Stomach smooth muscle (tissue), 2 donors: Measurements from ENCODE around the gene SIGLEC6.
"Not testable (repeated sequence)": the region's sequence is repeated elsewhere in the genome, so short reads cannot be mapped to it uniquely, and the experiment has no call there.

ENCODE experiments used
- H3K27ac ChIP-seq: one replicate; pipeline ENCODE4 v1.7.0; 2013; ENCODE audit warnings: mild to moderate bottlenecking, low read length, inconsistent platforms
- H3K27me3 ChIP-seq, 2 donors: one replicate each; pipeline ENCODE4 v1.7.0; 2013; ENCODE audit warnings: low read length in 2 of 2; ENCODE audit not compliant: insufficient read depth in 2 of 2, control insufficient read depth in 1 of 2
- H3K36me3 ChIP-seq, 2 donors: one replicate each; pipeline ENCODE4 v1.7.0; 2013; ENCODE audit warnings: low read length in 2 of 2; ENCODE audit not compliant: control insufficient read depth in 2 of 2, insufficient read depth in 2 of 2
- H3K4me1 ChIP-seq: one replicate; pipeline ENCODE4 v1.7.0; 2013; ENCODE audit warnings: low read length; ENCODE audit not compliant: control insufficient read depth, insufficient read depth
- H3K4me3 ChIP-seq, 2 donors: one replicate each; pipeline ENCODE4 v1.7.0; 2013; ENCODE audit warnings: low read length in 2 of 2
- H3K9ac ChIP-seq, 2 donors: one replicate each; pipeline ENCODE4 v1.7.0; 2013; ENCODE audit warnings: low read length in 2 of 2, mild to moderate bottlenecking in 1 of 2
- H3K9me3 ChIP-seq, 2 donors: one replicate each; pipeline ENCODE4 v1.7.0; 2013; ENCODE audit warnings: low read length in 2 of 2; ENCODE audit not compliant: control insufficient read depth in 2 of 2
- donor health status: healthy.
- donor health status: Pancreatic carcinoma.

SIGLEC6 gene

GRCh38 chr19:51508059-51508733, 23.3 kb downstream of the SIGLEC6 start:
- no peak overlapping the region for H3K9ac ChIP-seq
- H3K27ac ChIP-seq = no peak overlapping the region
- no peaks in the 10 kb centered on the region for H3K4me1 ChIP-seq
- no peak overlapping the region for H3K4me3 ChIP-seq
- no peaks in the 10 kb centered on the region for H3K36me3 ChIP-seq
- H3K9me3 ChIP-seq = peaks cover 0 to 2% of the 10 kb centered on the region in 2 donors
- H3K27me3 ChIP-seq = peaks cover 6 to 9% of the 10 kb centered on the region in 2 donors

- Histone ChIP-seq H3K36me3 (no peaks in the 10 kb centered on the region), H3K4me3 (no peak overlapping the region), H3K9me3 (peaks cover 0 to 2% of the 10 kb centered on the region in 2 donors), H3K4me1 (no peaks in the 10 kb centered on the region), H3K27me3 (peaks cover 6 to 9% of the 10 kb centered on the region in 2 donors), H3K9ac (no peak overlapping the region), H3K27ac (no peak overlapping the region)
These were observed 23.8 kb downstream of the SIGLEC6 start for GRCh38 chr19:51507640-51508058.

DNA sequence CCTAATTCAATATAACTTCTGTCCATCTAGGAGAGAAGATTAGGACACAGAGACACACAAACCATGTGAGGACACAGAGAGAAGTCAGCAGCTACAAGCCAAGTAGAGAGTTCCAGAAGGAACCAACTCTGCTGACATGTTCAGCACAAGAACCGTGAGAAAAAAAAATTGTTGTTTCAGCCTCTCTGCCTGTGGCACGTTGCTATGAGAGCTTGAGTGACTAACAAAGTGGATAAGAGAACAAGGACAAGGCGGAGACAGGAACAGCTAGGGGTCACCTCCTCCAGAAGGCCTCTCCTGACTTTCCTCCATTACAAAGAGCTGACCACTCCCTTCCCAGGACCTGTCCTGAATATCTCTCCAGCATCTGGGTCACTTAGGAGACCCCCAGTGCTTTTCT, 24.3 kb downstream of the SIGLEC6 start:
- Histone ChIP-seq H3K9me3 (peaks cover 0 to 2% of the 10 kb centered on the region in 2 donors), H3K27me3 (peaks cover 6 to 9% of the 10 kb centered on the region in 2 donors), H3K27ac (no peak overlapping the region), H3K4me1 (no peaks in the 10 kb centered on the region), H3K9ac (no peak overlapping the region), H3K36me3 (no peaks in the 10 kb centered on the region), H3K4me3 (no peak overlapping the region)

- H3K4me3 ChIP-seq = no peak overlapping the region
- no peaks in the 10 kb centered on the region for H3K4me1 ChIP-seq
- no peak overlapping the region for H3K9ac ChIP-seq
- H3K9me3 ChIP-seq = peaks cover 0 to 2% of the 10 kb centered on the region in 2 donors
- H3K36me3 ChIP-seq = no peaks in the 10 kb centered on the region
- H3K27ac ChIP-seq = no peak overlapping the region
- peaks cover 6 to 9% of the 10 kb centered on the region in 2 donors for H3K27me3 ChIP-seq
These were observed 25.6 kb downstream of the SIGLEC6 start for GRCh38 chr19:51505904-51506303.

DNA sequence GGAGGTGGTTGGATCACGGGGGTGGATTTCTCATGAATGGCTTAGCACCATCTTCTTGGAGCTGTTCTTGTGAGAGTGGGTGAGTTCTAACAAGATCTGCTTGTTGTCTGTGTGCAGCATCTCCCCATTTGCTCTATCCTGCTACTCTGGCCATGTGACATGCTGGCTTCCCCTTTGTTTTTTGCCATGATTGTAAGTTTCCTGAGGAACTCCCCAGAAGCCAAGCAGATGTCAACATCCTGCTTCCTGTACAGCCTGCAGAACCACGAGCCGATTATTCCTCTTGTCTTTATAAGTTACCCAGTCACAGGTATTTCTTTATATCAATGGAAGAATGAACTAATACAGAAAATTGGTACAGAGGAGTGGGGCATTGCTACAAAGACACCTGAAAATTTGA, 27.6 kb downstream of the SIGLEC6 start:
- Histone ChIP-seq H3K9ac (no peak overlapping the region), H3K4me1 (no peaks in the 10 kb centered on the region), H3K4me3 (no peak overlapping the region), H3K27ac (no peak overlapping the region), H3K27me3 (peaks cover 0 to 3% of the 10 kb centered on the region in 2 donors), H3K9me3 (peaks cover 0 to 2% of the 10 kb centered on the region in 2 donors), H3K36me3 (no peaks in the 10 kb centered on the region)

GRCh38 chr19:51503286-51503817, 28.1 kb downstream of the SIGLEC6 start:
- Histone ChIP-seq H3K36me3 (no peaks in the 10 kb centered on the region), H3K9ac (no peak overlapping the region), H3K4me3 (no peak overlapping the region), H3K27me3 (peaks cover 0 to 5% of the 10 kb centered on the region in 2 donors), H3K4me1 (no peaks in the 10 kb centered on the region), H3K9me3 (peaks cover 0 to 2% of the 10 kb centered on the region in 2 donors), H3K27ac (no peak overlapping the region)

DNA sequence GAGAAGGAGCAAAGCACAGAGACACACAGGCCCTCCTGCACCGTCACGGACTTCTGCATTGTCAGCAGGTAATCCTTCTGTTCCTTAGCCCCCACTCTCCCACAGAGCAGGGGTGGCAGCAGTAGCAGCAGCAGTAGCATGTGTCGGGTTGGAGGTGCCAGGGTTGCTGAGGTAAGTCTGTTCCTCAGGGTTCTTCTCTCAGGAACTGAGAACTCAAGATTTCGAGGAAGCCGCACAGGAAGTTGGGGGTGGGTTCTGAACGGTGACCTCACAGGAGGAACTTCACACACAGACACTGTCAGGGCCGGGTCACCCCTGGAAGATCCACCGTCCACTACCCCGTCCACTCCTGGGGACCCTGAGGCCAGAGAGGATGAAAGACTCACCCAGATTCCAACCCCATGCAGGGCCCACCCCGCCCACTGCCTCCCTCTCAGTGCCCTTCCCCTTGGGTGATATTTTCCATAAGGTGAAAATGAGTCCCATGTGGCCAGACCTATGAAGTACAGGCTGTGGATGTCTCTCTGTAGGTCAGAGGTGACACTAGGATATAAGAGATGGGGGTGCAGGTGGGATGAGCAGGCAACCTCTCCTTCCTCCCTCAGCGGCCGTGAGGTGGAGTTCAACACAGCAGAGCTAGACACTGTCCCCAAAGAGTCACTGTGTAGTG, 29.7 kb downstream of the SIGLEC6 start, which contains the start of gene SIGLEC12:
TSS of gene SIGLEC12 (minus strand) at position 207 of the 670 bp plus-strand sequence. CDS start at position 140, 67 bp downstream.
- H3K9ac ChIP-seq = no peak within 1 kb of the TSS
- no peaks in the 10 kb centered on the region for H3K36me3 ChIP-seq
- H3K4me1 ChIP-seq = no peaks in the 10 kb centered on the region
- no peak within 1 kb of the TSS for H3K4me3 ChIP-seq
- peaks cover 0 to 5% of the 10 kb centered on the region in 2 donors for H3K27me3 ChIP-seq
- peaks cover 0 to 2% of the 10 kb centered on the region in 2 donors for H3K9me3 ChIP-seq
- H3K27ac ChIP-seq = no peak within 1 kb of the TSS

GRCh38 chr19:51500931-51501330, 30.5 kb downstream of the SIGLEC6 start:
- H3K27me3 ChIP-seq, H3K27ac ChIP-seq, H3K4me3 ChIP-seq, H3K36me3 ChIP-seq, H3K9me3 ChIP-seq, H3K4me1 ChIP-seq, H3K9ac ChIP-seq: not testable (repeated sequence)

GRCh38 chr19:51497666-51498065, 33.8 kb downstream of the SIGLEC6 start:
- no peak overlapping the region for H3K4me3 ChIP-seq
- H3K27ac ChIP-seq = no peak overlapping the region
- no peak overlapping the region for H3K9ac ChIP-seq
- H3K27me3 ChIP-seq = peaks cover 0 to 7% of the 10 kb centered on the region in 2 donors
- H3K4me1 ChIP-seq = no peaks in the 10 kb centered on the region
- H3K9me3 ChIP-seq = no peaks in the 10 kb centered on the region
- H3K36me3 ChIP-seq = no peaks in the 10 kb centered on the region

DNA sequence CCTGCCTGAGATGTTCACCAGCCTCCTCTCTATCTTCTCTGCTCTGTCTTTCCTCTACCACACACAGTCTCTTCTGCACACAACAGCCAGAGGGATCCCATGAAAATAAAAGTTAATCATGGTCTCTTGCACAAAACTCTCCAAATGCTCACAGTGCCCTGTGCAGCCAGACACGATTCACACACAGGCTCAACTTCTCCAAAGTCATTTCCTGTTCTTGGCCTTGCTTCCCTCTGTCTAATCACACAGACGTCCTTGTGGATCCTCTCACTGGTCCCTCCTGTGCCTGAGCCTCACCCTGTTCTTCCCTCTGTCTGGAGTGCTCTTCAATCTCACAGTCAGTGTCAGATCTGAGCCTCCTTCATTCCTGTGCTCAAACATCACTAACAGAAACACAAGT, 37.7 kb downstream of the SIGLEC6 start:
- Histone ChIP-seq H3K4me3 (no peak overlapping the region), H3K36me3 (no peaks in the 10 kb centered on the region), H3K27ac (no peak overlapping the region), H3K27me3 (peaks cover 0 to 6% of the 10 kb centered on the region in 2 donors), H3K9ac (no peak overlapping the region), H3K9me3 (no peaks in the 10 kb centered on the region), H3K4me1 (no peaks in the 10 kb centered on the region)

DNA sequence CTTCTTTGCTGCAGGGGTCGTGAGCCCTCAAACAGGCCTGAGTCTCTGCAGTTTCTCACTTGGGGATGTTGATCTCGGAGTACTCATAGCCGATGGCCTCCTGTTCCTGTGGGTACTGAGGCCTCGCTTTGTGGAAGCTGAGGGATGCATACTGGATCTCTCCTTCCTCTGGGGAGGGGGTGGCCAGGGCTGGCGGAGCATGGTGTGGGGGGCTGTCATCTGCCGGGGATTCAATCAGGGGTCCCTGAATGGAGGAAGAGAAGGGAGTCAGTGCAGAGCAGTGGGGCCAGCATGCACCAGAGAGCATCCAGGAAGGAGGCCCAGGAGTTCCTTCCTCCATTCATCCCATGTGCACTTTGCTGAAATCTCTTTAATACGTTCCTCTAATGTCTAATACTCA, 39.9 kb downstream of the SIGLEC6 start:
- no peaks in the 10 kb centered on the region for H3K9me3 ChIP-seq
- H3K4me3 ChIP-seq = no peak overlapping the region

More for the DNA sequence above, 39.9 kb downstream of the SIGLEC6 start:
- peaks cover 0 to 4% of the 10 kb centered on the region in 2 donors for H3K27me3 ChIP-seq
- no peak overlapping the region for H3K9ac ChIP-seq
- no peaks in the 10 kb centered on the region for H3K36me3 ChIP-seq
- no peak overlapping the region for H3K27ac ChIP-seq
- no peaks in the 10 kb centered on the region for H3K4me1 ChIP-seq
